HepG2 (cell line): ENCODE data around the gene ARL3. TPM values are rescaled to one million over a fixed set of nuclear protein-coding genes. Genes with fewer than 3 reads are reported as not detected.

Experiments used
- ATF7 ChIP-seq, 2 experiments: fragments of 450-650 bp in 1 of 2; sonication (generic) in 1 of 2; formaldehyde crosslinking in 1 of 2; IDR thresholded peaks; 2 replicates each; pipeline versions ENCODE4 v1.4.0 to v1.6.1; 2016 to 2020; ENCODE audit warnings: antibody characterized with exemption in 1 of 2, mild to moderate bottlenecking in 1 of 2, missing genetic modification reagents in 1 of 2
- CCAR2 ChIP-seq: fragments of 200-400 bp; formaldehyde crosslinking; optimal IDR thresholded peaks from 2 replicates; pipeline ENCODE3; 2018; ENCODE audit warnings: low read depth, mild to moderate bottlenecking, low read length, moderate library complexity
- DNMT3B ChIP-seq: conservative IDR thresholded peaks from 2 replicates; pipeline ENCODE4 v1.6.1; 2016; ENCODE audit warnings: missing biosample characterization, control low read depth
- FOSL2 ChIP-seq: sonication (generic); formaldehyde crosslinking; IDR thresholded peaks from 2 replicates; pipeline ENCODE4 v1.4.0; 2020; ENCODE audit warnings: missing genetic modification reagents
- FOXP1 ChIP-seq, 2 experiments: fragments of 450-650 bp in 1 of 2; IDR thresholded peaks; 2 replicates each; pipeline ENCODE4 v1.6.1; 2017 to 2018; ENCODE audit warnings: antibody characterized with exemption in 1 of 2
- HHEX ChIP-seq: IDR thresholded peaks from 2 replicates; pipeline ENCODE4 v1.6.1; 2016; ENCODE audit warnings: control low read depth
- MEIS1 ChIP-seq: sonication (generic); formaldehyde crosslinking; IDR thresholded peaks from 2 replicates; pipeline ENCODE4 v1.9.0; 2021; ENCODE audit warnings: mild to moderate bottlenecking, missing genetic modification reagents, moderate library complexity, borderline replicate concordance
- RBAK ChIP-seq: sonication (generic); formaldehyde crosslinking; IDR thresholded peaks from 2 replicates; pipeline ENCODE4 v1.5.1; 2020; ENCODE audit warnings: mild to moderate bottlenecking, missing genetic modification reagents
- SATB2 ChIP-seq: sonication (generic); formaldehyde crosslinking; IDR thresholded peaks from 2 replicates; pipeline ENCODE4 v1.5.0; 2020; ENCODE audit warnings: missing genetic modification reagents
- SOX5 ChIP-seq: IDR thresholded peaks from 2 replicates; pipeline ENCODE4 v1.6.1; 2016; ENCODE audit warnings: borderline replicate concordance
- TGIF2 ChIP-seq: IDR thresholded peaks from 2 replicates; pipeline ENCODE4 v1.6.1; 2016; ENCODE audit warnings: control low read depth, missing compliant biosample characterization
- XBP1 ChIP-seq: sonication (generic); formaldehyde crosslinking; IDR thresholded peaks from 2 replicates; pipeline ENCODE4 v1.5.0; 2020; ENCODE audit warnings: missing genetic modification reagents
- ZNF30 ChIP-seq: sonication (generic); formaldehyde crosslinking; IDR thresholded peaks from 2 replicates; pipeline ENCODE4 v1.5.0; 2020; ENCODE audit warnings: mild to moderate bottlenecking, missing genetic modification reagents
- ZNF337 ChIP-seq: sonication (generic); formaldehyde crosslinking; IDR thresholded peaks from 2 replicates; pipeline ENCODE4 v1.5.1; 2020; ENCODE audit warnings: missing genetic modification reagents, low read depth, mild to moderate bottlenecking, borderline replicate concordance
- ZNF367 ChIP-seq: sonication (generic); formaldehyde crosslinking; IDR thresholded peaks from 2 replicates; pipeline ENCODE4 v1.4.0; 2020; ENCODE audit warnings: missing genetic modification reagents, borderline replicate concordance
- ZNF615 ChIP-seq: sonication (generic); formaldehyde crosslinking; IDR thresholded peaks from 2 replicates; pipeline ENCODE4 v1.5.0; 2020; ENCODE audit warnings: mild to moderate bottlenecking, missing genetic modification reagents, borderline replicate concordance
- ZNF746 ChIP-seq: sonication (generic); formaldehyde crosslinking; IDR thresholded peaks from 2 replicates; pipeline ENCODE4 v1.8.0; 2022; ENCODE audit warnings: mild to moderate bottlenecking, missing genetic modification reagents
- ZNF747 ChIP-seq: sonication (generic); formaldehyde crosslinking; IDR thresholded peaks from 2 replicates; pipeline ENCODE4 v1.8.1; 2023; ENCODE audit warnings: missing genetic modification reagents, mild to moderate bottlenecking, borderline replicate concordance
- ZNF83 ChIP-seq: sonication (generic); formaldehyde crosslinking; IDR thresholded peaks from 2 replicates; pipeline ENCODE4 v1.4.0; 2020; ENCODE audit warnings: missing genetic modification reagents, mild to moderate bottlenecking, borderline replicate concordance
- polyA plus RNA-seq, 8 experiments: library from polyadenylated mRNA; depleted of rRNA in 3 of 8; stranded (reverse) in 7 of 8; unstranded in 1 of 8; fragments of >200 nt; fragmentation: Illumina TruSeq in 4 of 8; extraction: Trizol in 4 of 8; gene quantifications; 2 replicates each; pipeline versions ENCODE4 v1.2.1 to v1.2.3, GENCODE V29; 2011 to 2016; ENCODE audit warnings: low read depth in 4 of 8, missing spikeins in 1 of 8, mixed read lengths in 1 of 8; ENCODE audit not compliant: insufficient read depth in 1 of 8
- total RNA-seq, 5 experiments: library from RNA; depleted of rRNA; stranded (reverse); fragments of >200 nt; fragmentation: Illumina TruSeq; extraction: Trizol; gene quantifications; 2 replicates each; pipeline ENCODE4 v1.2.3, GENCODE V29; 2016; ENCODE audit warnings: low read depth in 1 of 5
- TF ChIP-seq, protein P1 (sequence below): sonication (generic); formaldehyde crosslinking; IDR thresholded peaks from 2 replicates; pipeline ENCODE4 v1.4.0; 2020; ENCODE audit warnings: mild to moderate bottlenecking, missing genetic modification reagents, borderline replicate concordance
- TF ChIP-seq, protein P2 (sequence below): sonication (generic); formaldehyde crosslinking; IDR thresholded peaks from 2 replicates; pipeline ENCODE4 v1.8.1; 2023; ENCODE audit warnings: missing genetic modification reagents, inconsistent platforms, borderline replicate concordance
- TF ChIP-seq, protein P3 (sequence below): sonication (generic); formaldehyde crosslinking; IDR thresholded peaks from 2 replicates; pipeline ENCODE4 v1.4.0; 2020; ENCODE audit warnings: missing genetic modification reagents
- TF ChIP-seq, protein P4 (sequence below): IDR thresholded peaks from 2 replicates; pipeline ENCODE4 v1.6.1; 2016; ENCODE audit warnings: missing biosample characterization, missing genetic modification reagents, low read depth

ARL3 gene
- total and polyA plus RNA-seq, 2 of the 13 experiments (the other 11 are each of a cell fraction or from before 2014, with no cell fraction given): 5.2 to 6.6 TPM

DNA sequence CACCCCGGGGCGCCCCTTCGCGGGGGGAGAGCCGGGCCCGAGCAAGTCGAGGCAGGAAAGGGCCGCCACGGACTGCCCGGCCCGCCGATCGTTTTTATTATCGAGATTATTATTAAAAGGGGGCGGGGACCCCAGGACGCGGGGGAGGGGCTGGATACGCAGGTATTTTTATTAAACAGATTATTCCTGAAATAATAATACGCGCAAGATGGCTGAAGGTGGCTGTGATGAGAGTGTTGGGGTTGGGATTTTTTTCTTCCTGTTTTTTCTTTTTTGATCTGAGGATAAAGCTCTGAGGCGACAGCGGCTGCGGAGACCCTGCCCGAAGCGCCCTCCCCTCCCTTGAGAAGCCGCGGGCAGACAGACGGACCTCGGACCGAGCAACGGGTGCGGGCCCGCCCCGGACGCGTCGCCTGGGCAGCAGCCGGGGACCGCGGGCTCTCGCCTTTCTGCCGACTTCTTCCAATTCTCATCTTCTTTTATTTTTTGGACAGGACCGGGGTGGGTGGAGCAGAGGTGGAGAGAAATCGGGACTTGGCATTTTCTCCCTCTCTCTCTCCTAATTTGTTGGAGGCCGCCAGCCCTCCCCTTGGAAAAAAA lies 71.4 kb downstream of the ARL3 start (continued):
- no peak for TF ChIP-seq SATB2
- TF ChIP-seq XBP1 (CRISPR knock-in tag): no peak
- TF ChIP-seq CCAR2: no peak
- TF ChIP-seq ZNF746 (CRISPR knock-in tag): peak; percentile 14; the same call in 1 of the 2 replicates
- TF ChIP-seq, protein P1, sequence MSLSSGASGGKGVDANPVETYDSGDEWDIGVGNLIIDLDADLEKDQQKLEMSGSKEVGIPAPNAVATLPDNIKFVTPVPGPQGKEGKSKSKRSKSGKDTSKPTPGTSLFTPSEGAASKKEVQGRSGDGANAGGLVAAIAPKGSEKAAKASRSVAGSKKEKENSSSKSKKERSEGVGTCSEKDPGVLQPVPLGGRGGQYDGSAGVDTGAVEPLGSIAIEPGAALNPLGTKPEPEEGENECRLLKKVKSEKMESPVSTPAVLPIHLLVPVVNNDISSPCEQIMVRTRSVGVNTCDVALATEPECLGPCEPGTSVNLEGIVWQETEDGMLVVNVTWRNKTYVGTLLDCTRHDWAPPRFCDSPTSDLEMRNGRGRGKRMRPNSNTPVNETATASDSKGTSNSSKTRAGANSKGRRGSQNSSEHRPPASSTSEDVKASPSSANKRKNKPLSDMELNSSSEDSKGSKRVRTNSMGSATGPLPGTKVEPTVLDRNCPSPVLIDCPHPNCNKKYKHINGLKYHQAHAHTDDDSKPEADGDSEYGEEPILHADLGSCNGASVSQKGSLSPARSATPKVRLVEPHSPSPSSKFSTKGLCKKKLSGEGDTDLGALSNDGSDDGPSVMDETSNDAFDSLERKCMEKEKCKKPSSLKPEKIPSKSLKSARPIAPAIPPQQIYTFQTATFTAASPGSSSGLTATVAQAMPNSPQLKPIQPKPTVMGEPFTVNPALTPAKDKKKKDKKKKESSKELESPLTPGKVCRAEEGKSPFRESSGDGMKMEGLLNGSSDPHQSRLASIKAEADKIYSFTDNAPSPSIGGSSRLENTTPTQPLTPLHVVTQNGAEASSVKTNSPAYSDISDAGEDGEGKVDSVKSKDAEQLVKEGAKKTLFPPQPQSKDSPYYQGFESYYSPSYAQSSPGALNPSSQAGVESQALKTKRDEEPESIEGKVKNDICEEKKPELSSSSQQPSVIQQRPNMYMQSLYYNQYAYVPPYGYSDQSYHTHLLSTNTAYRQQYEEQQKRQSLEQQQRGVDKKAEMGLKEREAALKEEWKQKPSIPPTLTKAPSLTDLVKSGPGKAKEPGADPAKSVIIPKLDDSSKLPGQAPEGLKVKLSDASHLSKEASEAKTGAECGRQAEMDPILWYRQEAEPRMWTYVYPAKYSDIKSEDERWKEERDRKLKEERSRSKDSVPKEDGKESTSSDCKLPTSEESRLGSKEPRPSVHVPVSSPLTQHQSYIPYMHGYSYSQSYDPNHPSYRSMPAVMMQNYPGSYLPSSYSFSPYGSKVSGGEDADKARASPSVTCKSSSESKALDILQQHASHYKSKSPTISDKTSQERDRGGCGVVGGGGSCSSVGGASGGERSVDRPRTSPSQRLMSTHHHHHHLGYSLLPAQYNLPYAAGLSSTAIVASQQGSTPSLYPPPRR (CRISPR knock-in tag): no peak
- TF ChIP-seq DNMT3B (CRISPR knock-in tag): no peak
- TF ChIP-seq, protein P2, sequence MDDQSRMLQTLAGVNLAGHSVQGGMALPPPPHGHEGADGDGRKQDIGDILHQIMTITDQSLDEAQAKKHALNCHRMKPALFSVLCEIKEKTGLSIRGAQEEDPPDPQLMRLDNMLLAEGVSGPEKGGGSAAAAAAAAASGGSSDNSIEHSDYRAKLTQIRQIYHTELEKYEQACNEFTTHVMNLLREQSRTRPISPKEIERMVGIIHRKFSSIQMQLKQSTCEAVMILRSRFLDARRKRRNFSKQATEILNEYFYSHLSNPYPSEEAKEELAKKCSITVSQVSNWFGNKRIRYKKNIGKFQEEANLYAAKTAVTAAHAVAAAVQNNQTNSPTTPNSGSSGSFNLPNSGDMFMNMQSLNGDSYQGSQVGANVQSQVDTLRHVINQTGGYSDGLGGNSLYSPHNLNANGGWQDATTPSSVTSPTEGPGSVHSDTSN (CRISPR knock-in tag): no peak
- no peak for TF ChIP-seq ZNF367 (CRISPR knock-in tag)
- TF ChIP-seq HHEX (CRISPR knock-in tag): no peak
- TF ChIP-seq ZNF30 (CRISPR knock-in tag): no peak
- no peak for TF ChIP-seq SOX5 (CRISPR knock-in tag)
- no peak for TF ChIP-seq ZNF615 (CRISPR knock-in tag)
- TF ChIP-seq FOSL2 (CRISPR knock-in tag): no peak
- TF ChIP-seq, protein P3, sequence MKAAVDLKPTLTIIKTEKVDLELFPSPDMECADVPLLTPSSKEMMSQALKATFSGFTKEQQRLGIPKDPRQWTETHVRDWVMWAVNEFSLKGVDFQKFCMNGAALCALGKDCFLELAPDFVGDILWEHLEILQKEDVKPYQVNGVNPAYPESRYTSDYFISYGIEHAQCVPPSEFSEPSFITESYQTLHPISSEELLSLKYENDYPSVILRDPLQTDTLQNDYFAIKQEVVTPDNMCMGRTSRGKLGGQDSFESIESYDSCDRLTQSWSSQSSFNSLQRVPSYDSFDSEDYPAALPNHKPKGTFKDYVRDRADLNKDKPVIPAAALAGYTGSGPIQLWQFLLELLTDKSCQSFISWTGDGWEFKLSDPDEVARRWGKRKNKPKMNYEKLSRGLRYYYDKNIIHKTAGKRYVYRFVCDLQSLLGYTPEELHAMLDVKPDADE (CRISPR knock-in tag): no peak
- TF ChIP-seq, protein P4, sequence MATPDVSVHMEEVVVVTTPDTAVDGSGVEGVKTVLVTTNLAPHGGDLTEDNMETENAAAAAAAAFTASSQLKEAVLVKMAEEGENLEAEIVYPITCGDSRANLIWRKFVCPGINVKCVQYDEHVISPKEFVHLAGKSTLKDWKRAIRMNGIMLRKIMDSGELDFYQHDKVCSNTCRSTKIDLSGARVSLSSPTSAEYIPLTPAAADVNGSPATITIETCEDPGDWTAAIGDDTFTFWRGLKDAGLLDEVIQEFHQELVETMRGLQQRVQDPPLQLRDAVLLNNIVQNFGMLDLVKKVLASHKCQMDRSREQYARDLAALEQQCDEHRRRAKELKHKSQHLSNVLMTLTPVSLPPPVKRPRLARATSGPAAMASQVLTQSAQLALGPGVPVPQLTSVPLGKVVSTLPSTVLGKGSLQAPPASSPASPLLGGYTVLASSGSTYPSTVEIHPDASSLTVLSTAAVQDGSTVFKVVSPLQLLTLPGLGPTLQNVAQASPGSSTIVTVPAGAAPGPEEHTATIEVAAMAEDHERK (CRISPR knock-in tag): no peak
- no peak for TF ChIP-seq ZNF337 (CRISPR knock-in tag)
- TF ChIP-seq ZNF83 (CRISPR knock-in tag): no peak
- TF ChIP-seq ZNF747: no peak
- no peak for TF ChIP-seq RBAK (CRISPR knock-in tag)
- TF ChIP-seq ATF7 (IDR thresholded peaks at IDR 0.05): no peak
- no peak for TF ChIP-seq ATF7 (CRISPR knock-in tag; IDR thresholded peaks at IDR 0.05)
- TF ChIP-seq FOXP1 (IDR thresholded peaks at IDR 0.05): no peak
- no peak for TF ChIP-seq FOXP1 (CRISPR knock-in tag; IDR thresholded peaks at IDR 0.05)
- no peak for TF ChIP-seq TGIF2
- TF ChIP-seq MEIS1: no peak
